GM19099 (cell line): ENCODE data around the gene PRKAG2.

Experiments
- POLR2A ChIP-seq: IDR thresholded peaks from 3 replicates; pipeline ENCODE4 v1.6.1; 2011; ENCODE audit warnings: low read depth; ENCODE audit not compliant: insufficient read length; ENCODE audit errors: extremely low read depth

The PRKAG2 gene

GRCh38 chr7:151894111-151895007, 17.4 kb upstream of the PRKAG2 start:
- TF ChIP-seq POLR2A = no peak

GRCh38 chr7:151893405-151893923, 16.5 kb upstream of the PRKAG2 start:
- no peak for TF ChIP-seq POLR2A

- no peak for TF ChIP-seq POLR2A
Observed at GRCh38 chr7:151891753-151892152, 14.8 kb upstream of the PRKAG2 start.

GRCh38 chr7:151891182-151891581, 14.3 kb upstream of the PRKAG2 start:
- TF ChIP-seq POLR2A = no peak

GRCh38 chr7:151890355-151891004, 13.6 kb upstream of the PRKAG2 start:
- TF ChIP-seq POLR2A = no peak

- no peak for TF ChIP-seq POLR2A
Observed at GRCh38 chr7:151889406-151890354, 12.8 kb upstream of the PRKAG2 start.

- no peak for TF ChIP-seq POLR2A
Observed at GRCh38 chr7:151888079-151889067, 11.5 kb upstream of the PRKAG2 start.

GRCh38 chr7:151886783-151887182, 9.9 kb upstream of the PRKAG2 start:
- TF ChIP-seq POLR2A = no peak

- TF ChIP-seq POLR2A = no peak
Observed at GRCh38 chr7:151885202-151885580, 8.3 kb upstream of the PRKAG2 start.

GRCh38 chr7:151884312-151885201, 7.6 kb upstream of the PRKAG2 start:
- TF ChIP-seq POLR2A = no peak

- no peak for TF ChIP-seq POLR2A
Observed at GRCh38 chr7:151883857-151884256, 6.9 kb upstream of the PRKAG2 start.

GRCh38 chr7:151882734-151883133, 5.8 kb upstream of the PRKAG2 start:
- no peak for TF ChIP-seq POLR2A

GRCh38 chr7:151880688-151881087, 3.8 kb upstream of the PRKAG2 start:
- no peak for TF ChIP-seq POLR2A
